OCI-LY7 (cell line): ENCODE data around the gene SDF4.

ENCODE experiments used
- EZH2phosphoT487 ChIP-seq: fragments of 200-600 bp; sonication (generic); IDR thresholded peaks from 2 replicates; pipeline ENCODE4 v1.6.1; 2018; ENCODE audit warnings: low read depth, borderline replicate concordance, mild to moderate bottlenecking, mixed run types, antibody characterized with exemption, low read length, moderate library complexity, mixed read lengths
- TF ChIP-seq, protein P1 (sequence below): fragments of 200-600 bp; sonication (generic); conservative IDR thresholded peaks from 2 replicates; pipeline ENCODE4 v1.5.1; 2014; ENCODE audit warnings: mild to moderate bottlenecking, antibody characterized with exemption, low read length, moderate library complexity, mixed read lengths

GRCh38 chr1:1253972-1254666 lies 22.3 kb upstream of the SDF4 start:
- TF ChIP-seq, protein P1, sequence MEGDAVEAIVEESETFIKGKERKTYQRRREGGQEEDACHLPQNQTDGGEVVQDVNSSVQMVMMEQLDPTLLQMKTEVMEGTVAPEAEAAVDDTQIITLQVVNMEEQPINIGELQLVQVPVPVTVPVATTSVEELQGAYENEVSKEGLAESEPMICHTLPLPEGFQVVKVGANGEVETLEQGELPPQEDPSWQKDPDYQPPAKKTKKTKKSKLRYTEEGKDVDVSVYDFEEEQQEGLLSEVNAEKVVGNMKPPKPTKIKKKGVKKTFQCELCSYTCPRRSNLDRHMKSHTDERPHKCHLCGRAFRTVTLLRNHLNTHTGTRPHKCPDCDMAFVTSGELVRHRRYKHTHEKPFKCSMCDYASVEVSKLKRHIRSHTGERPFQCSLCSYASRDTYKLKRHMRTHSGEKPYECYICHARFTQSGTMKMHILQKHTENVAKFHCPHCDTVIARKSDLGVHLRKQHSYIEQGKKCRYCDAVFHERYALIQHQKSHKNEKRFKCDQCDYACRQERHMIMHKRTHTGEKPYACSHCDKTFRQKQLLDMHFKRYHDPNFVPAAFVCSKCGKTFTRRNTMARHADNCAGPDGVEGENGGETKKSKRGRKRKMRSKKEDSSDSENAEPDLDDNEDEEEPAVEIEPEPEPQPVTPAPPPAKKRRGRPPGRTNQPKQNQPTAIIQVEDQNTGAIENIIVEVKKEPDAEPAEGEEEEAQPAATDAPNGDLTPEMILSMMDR: no peak
- no peak for TF ChIP-seq EZH2phosphoT487
